Measurements from ENCODE around the gene FPGS. TPM values are rescaled to one million over a fixed set of nuclear protein-coding genes. Genes with fewer than 3 reads are reported as not detected.
A peak's percentile ranks its signal among the peaks of the same experiment; 100 is the strongest.
"Not testable (repeated sequence)": the region's sequence is repeated elsewhere in the genome, so short reads cannot be mapped to it uniquely, and the experiment has no call there.

The FPGS gene
- polyA plus RNA-seq, 1 donor: 48.6 TPM

DNA sequence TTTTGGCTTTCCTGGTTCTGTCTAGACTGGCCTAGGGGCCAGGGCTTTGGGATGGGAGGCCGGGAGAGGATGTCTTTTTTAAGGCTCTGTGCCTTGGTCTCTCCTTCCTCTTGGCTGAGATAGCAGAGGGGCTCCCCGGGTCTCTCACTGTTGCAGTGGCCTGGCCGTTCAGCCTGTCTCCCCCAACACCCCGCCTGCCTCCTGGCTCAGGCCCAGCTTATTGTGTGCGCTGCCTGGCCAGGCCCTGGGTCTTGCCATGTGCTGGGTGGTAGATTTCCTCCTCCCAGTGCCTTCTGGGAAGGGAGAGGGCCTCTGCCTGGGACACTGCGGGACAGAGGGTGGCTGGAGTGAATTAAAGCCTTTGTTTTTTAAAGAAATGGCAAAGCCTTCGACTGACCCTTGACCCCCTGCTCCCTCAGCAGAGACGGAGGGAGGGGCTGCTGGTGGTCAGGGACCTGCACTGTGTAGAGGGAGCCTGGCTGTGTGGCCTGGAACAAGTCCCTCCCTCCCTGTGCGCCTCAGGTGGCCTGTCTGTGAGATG is 11.1 kb downstream of the FPGS start:
- no peak for DNase-seq

DNA sequence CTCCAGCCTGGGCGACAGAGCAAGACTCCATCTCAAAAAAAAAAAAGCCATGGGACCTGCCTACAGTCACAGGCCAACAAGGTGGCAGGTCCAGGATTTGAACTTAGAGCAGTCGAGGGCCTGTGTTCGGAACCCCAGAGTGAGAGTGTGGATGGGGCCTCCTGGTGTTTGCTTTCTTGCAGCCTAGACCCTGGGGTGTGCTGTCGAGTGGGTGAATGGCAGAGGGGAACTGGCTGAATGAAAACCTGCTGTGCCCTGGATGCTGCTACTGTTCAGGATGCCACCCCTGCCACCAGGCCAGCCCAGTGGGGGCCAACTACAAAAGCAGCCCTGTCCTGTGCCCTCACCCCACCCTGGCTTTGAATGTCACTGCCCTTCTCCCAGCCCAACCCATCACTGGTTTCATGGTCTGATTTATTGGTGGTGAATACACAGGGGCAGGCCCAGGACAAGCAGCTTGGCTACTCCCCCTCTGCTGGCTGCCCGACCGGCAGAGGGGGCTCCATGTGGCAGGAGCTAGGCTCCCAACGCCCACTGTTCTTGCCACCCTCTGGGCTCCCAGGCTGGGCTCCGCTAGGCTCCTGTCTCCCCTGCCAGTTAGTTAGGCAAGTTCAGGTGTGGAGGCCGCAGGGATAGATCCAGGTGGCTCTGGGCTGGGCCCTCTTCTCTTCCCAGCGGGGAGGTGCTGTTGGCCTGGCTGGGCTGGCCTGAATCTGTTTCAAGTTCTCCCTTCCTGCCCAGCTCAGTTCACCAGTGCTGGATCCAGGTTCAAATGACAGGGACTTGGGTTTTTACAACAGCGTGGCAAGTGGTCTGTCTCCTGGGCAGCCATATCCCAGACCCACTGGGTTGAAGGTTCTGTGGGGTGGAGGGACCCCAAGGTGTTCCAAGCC is 12.2 kb downstream of the FPGS start:
- DNase-seq: no peak

DNA sequence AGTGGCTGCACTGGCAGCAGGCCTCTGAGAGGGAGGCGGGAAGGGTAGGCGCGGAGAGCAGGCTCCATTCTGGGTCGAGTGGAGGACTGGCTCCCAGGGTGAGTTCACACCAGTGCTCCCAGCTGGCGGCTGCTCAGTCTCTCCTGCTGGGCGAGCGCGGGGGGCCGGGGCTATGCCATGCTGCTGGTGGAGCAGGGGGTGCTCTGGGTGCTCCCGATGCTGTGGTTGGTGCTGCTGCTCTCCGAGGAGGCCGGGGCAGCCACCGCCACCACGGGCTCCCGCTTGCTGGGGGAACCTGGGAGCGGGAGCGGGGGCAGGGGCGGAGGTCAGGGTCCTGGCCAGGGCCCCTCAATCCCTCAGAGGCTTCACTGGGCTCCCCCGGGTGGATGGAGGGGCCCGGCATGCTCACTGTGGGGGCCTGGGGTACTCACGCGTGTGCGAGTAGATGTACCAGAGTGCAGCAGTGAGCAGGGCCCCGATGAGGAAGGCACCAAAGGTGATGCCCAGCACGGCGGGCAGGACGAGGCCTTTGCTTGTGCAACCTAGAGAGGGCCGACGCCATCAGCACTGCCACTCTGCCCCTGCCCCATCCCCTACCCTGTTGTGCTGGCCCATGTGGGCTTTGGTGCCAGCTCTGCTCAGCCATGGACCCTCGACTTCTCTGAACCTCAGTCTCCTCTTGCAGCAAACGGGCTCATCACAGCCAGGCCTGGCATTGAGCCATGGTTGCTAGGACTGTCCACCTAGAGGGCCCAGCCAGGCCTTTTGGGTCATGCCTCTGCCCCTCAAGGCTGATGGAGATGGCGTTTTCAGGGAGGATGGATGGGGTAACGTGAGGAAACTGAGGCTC is 13.1 kb downstream of the FPGS start:
- no peak for DNase-seq

DNA sequence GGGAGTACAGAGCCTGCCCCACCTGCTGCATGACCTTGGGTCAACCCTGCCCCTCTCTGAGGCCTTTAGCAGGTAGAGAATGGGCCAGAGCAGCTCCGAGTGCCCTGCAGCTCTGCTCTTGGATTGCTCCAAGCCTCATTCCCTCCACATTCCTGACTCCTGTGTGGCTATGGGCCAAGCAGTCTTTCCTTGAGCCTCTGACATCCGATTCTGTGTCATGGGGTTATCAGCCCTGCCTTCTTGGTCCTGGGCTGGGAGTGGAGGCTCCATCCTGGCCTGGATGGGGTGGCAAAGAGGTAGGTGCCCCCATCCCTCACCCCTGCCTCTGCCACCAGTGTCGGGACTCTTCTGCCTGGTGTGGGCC is 13.7 kb downstream of the FPGS start:
- DNase-seq: no peak

DNA sequence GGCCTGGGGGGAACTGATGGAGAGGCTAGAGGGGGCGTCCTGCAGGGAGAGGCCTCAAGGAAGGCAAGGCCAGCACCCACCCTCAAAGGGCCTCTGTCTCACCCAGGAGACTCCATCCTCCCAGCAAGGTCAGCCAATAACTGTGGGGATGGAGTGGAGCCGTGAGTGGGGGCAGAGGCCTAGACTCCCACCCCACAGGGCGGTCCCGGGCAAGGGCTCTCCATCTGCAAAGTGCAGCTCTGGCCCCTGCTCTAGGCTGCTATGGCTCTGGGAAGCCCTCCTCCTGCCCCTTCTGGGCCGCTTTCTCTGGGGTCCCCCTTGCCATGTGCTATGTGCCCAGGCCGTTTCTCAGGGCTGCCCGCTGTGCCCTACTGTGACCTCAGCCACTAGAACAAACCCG is 14.0 kb downstream of the FPGS start:
- no peak for DNase-seq

DNA sequence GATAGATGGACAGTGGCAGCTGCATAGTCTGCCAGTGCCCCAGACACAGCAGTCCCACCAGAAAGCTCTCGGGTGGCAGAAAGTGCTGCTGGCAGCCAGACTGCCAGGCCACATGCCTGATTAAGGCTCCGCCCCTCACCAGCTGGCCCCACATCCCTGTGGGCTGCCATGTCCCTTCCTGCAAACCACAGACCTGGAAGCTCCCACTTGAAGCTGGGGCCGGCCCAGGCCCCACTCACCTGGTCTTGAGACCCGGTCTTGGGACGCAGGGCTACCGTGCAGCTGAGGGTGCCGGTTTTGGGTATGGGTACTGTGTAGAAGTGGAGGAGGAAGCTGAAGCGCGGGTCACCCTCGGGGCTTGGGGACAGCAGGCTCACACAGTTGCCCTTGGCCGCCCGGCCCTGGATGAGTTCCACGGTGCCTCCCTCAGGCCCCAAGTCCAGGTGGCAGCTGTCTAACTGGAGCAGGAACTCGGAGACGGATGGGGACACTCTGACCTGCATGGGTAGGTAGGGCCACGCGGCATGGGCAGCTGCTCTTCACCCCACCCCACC is 15.3 kb downstream of the FPGS start:
- DNase-seq: no peak

DNA sequence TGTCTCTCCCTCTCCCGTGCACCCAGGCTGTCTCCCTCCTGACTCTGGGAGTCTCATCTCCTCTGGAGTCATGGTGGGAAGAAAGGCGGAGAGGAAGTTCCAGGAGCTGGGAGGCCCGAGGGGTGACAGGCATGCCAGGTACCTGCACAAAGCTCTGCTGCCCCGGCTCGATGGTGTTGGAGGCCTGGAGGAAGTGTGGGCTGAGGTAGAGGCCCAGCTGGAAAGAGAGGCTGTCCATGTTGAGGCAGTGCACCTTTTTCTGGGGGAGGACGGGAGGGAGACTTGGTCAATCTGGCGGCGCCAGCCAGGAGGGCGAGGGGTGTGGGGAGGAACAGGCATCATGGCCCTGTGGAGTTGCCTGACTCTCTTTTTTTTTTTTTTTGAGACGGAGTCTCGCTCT is 15.9 kb downstream of the FPGS start:
- no peak for DNase-seq

DNA sequence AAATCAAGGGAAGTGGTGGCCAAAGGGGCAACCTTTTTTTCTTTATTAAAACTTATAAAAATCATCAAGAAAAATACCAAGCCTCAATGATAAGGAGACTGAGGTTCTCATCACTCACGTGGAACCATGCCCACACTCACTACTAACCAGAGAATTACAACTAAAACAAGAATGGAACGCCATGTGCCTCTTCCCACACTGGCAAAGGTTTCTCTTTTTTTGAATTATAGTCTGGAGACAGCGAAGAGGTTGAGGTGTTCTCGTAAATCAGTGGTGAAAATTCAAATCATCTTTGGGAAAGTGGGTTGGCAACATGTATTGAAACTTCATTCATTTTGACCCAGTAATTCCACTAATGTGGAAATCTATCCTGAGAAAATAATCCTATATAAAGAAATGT is 19.4 kb downstream of the FPGS start:
- no peak for DNase-seq

DNA sequence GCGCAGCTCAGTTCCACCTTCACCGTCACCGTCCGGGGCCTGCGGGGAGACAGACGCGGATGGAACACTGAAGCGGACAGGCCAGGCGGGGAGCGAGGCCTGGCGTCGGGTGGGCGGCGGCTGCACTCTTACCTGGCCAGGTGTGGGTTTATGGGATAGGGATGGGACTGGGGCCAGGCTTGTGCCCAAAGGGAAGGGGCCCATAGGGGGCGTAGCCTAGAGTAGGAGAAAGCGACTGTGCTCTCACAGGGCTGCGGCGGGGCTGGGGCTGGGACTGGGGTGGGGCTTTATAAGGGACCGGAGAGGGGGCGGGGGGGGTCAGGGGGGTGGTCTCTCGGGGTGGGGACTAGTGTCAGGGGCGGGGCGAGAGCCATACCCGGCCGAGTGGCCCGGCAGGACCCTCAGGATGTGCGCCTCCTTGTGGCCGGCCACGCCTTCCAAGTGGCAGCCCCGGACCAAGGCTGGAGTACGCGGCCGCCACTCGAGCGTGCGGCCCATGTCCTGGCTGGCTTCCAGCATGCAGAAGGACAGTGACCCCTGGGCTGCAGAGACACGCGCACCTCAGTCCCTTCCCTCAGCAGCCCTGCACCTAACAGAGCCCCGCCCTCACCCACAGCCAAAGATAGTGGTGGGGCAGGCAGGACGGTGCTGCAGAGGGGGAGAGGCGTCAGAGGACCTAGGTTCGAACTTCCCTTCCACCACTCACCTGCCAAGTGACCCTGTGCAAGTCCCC is 22.8 kb downstream of the FPGS start:
- DNase-seq: no peak

DNA sequence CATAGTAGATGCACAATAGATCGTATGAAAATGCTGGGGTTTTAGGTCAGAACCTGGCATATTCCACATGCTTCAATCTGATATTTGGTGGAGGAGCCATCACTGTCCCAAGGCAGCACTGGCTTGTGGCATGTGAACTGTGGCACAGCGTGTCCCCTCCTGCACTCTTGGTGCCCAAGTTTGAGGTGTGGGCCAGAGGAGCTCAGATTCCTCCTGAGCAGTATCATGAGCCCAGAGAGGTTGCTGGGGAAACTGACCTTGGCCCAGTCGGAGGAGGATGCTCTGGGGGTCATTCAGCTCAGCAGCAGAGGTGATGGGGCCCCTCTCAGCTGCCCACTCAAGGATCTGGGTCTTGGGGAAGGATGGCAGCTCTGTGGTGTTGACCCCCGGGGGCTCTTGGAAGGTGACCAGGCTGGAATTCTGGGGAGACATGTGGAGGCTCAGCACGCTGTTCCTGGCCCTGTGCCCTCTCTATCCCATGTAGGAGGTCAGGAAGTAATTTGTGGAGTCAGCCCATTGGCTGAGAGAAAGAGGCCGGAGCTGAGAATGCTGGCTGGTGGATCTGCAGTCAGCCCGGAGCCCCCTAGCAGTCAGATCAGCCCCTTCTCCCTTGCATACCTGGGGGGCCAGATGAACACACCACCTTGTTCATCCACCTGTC is 23.7 kb downstream of the FPGS start:
- no peak for DNase-seq

DNA sequence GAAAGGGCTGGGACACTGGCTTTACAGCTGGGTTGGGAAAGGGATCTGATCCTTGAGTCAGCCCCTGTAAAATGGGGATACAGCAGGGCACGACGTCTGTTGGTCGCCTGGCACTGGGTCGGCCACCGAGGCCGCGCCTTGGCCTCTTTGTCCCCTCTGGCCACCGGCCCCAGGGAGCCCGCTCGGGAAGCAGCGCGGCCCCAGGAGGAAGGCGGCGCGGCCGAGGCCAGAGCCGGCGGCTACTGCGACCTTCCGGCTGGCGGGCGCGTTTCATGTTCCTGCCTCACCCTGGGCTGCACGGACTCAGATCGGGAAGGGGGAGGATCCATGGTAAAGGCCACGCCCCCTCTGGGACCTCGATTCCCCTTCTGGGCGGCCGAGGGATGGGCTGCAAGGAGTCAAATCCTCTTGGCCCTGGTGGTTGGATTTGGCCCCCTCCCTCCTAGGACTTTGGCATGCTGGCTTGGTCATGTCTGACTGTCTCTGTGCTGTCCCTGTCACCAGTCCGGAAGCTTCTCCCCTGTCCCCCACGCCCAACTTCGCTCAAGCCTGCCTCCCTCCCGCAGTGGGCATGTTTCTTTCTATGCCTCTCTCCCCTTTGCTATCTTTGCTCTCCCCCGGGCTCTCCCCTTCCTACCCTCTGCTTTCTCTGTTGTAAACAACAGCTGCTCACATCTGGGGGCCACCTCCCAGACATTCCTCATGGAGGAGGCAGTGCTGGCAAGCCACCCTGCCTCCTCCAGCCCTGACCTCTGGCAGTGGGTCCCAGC is 25.8 kb downstream of the FPGS start:
- peak; percentile 81 for DNase-seq

DNA sequence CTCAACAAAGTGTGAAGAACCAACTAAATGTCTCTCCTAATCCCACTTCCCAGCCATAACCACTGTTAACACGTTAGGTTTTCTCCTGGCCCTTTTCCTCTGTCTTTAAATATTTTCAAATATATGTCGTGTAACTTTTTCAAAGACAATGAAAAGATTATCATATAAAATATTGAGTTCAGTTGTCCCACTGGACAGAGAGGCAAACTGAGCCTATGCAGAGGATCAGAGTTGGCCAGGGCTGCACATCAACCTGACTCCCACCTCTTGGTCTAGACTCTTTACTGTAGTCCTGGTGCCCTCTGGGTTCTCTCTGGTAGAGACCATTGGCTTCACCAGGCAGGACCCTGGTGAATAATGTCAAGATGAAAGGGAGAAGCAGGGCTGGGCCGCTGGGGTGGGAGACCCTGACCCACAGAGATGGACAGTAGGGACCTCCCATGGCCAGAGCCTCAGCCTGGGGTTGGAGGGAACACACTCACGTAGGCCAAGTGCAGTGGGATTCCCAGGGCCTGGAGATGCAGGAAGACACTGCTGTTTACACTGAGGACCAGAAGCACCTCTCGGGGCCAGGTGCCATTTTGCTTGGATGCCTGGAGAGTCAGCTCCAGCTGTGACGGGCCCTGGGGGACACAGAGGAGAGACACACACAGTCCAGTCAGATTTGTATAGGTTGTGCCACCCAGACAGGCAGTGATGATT is 26.7 kb downstream of the FPGS start:
- DNase-seq: no peak

DNA sequence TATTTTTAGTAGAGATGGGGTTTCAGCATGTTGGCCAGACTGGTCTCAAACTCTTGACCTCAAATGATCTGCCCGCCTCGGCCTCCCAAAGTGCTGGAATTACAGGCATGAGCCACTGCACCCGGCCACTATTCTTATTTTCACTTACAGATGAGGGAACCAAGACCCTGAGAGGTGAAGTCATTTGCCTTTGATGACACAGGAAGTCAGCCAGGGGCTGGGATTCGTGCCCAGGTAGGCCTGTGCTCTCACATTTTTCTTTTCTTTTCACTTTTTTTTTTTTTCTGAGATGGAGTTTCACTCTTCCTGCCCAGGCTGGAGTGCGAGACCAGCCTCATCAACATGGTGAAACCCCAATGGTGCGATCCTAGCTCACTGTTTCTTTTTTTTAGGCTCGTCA is 29.6 kb downstream of the FPGS start:
- no peak for DNase-seq

DNA sequence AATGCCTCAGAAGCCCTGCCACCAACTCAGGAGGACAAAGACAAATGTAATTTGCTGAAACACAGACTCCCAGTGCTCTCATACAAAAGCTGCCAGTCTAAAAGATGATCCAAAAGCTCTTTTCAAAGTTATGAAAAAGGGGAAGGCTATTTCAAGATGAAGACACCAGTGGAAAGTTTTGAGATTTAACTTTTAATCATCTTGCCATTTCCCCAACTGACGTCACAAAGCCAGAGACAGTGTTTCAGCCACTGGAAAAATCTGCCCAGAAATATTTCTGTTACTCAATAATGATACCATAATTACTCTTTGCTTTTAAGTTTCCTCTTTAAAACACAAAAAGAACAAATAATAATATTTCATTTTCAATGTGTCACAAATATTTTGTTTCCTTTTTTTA is 30.9 kb downstream of the FPGS start:
- DNase-seq: no peak

DNA sequence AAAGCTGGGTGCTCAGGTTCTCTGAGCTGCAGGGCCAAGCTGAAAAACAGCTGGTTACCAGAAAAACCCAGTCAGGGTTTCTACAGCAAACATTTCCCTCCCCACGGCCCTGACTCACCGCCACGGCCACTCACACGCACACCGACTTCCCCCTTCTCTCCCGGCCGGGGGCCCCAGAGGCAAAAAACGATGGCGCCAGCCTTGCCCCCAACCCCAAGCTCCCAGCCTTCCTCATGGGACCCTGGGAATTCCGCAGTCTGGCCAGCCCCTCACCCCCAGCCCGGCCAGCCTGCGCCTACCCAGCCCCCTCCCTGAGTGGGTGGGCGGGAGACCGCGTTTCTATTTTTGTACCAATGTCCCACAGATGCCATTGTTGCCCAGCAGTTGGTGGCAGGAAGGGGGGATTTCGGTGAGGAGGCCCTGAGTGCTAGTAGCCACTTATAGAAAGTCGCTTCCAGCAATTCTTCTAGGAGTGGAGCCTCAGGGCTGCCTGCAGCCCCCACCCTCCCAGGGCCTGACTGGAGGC is 33.4 kb downstream of the FPGS start:
- DNase-seq: peak; percentile 61

DNA sequence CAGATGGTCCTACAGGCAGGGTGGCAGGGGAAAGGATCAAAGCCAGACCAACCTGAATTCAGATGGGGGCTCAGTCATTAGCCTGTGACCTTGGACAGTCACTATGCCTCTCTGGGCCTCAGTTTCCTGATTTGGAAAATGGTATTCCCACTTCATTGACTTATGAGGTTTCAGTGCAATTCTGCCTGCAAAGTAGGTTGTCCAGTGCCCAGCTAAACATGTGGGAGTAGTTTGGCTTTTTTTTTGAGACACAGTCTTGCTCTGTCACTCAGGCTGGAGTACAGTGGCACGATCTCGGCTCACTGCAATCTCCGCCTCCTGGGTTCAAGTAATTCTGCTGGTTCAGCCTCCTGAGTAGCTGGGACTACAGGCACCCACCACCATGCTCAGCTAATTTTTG is 33.9 kb downstream of the FPGS start:
- DNase-seq: not testable (repeated sequence)

DNA sequence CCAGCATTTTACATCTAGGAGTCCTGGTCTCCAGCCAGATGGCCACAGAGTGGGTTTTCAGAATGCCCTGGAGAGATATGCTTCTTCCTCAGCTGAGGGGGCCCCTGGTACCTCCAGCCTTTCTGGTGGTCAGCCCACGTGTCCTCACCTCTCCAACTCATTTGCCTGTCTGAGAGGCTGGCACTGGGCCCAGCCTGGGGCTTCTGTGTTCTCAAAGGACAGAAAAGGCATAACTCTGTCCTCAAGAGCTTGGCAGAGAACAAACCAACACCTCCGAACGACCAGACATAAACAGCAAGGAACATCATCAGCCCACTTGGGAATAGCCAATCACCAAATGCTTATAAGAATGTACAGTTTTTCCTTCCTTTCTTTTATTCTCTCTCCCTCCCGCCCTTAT is 34.7 kb downstream of the FPGS start:
- DNase-seq: no peak

DNA sequence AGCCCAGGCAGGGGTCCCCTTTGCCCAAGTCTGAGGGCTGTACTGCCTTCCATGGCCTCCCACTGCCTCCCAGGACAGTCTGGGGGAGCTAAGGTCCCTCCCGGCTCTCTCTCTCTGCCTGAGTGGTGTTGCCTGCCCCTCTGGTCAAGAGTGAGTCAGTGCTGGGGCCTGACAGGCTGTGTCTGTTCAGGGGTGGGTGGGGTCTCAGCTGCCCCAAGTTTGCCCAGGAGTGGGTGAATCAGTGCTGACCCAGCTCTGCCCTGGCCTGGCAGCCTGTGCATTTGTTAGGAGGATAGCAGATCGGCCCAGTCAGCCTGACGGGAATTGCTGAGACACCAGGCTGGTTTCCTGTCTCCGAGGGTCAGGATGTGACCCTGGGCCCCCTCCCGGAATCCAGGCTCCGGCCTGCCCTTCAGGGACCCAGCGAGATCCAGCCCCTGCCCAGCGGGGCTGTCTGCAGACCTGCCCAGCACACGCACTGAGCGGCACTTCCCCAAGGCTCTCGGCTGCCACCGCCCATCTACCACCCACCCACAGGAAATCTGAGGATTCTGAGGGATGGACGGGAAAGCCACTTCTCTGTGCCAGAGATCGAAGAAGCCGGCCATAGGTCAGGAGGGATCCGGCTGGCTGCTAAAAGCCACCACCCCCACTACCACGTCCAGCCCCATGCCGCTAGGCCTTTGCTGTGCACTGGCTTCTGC is 35.8 kb downstream of the FPGS start:
- DNase-seq: no peak

DNA sequence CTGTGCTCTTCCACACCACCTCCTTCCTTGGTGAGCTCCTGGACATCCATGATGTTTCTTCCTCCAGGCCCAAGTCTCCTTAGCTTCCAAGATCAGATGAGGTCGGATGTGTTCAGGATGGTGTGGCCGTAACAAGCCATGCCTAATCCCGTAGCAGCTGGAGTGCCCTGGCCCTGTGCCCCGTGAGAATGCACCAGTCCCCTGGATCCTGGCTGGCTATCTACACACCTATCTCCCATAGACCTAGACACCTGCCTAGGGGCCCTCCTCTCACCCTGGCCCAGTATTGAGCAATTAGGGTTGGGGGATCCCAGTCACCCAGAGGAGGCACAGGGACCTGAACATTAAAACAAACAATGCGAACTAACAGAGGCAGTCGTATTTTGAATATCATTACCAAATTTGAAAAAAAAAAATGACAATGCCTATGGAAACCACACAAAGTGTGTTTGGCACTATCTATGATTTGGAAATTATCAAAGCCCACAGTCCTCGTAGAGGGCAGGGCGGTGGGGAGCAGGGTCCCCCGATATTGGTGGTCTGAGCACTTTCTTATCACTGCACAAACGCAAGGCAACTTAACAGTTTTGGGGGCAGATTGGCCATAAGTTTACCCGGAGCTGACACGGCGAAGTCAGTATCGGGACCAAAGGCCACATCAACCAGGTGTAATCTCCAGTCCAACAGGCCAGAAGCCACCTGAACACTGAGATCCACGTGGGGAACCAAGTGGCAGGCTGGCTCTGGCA is 38.6 kb downstream of the FPGS start:
- no peak for DNase-seq
